GM23248 (cell line): ENCODE data around the gene EDAR. TPM values are rescaled to one million over a fixed set of nuclear protein-coding genes. Genes with fewer than 3 reads are reported as not detected.

Source experiments
- DNase-seq: peaks from one replicate; pipeline ENCODE4 v3.0.0-alpha.2; 2015
- H2AFZ ChIP-seq: fragments of 200-600 bp; sonication (generic); 2 replicates; pipeline ENCODE4 v1.6.1; 2016; ENCODE audit warnings: antibody characterized with exemption
- H3F3A ChIP-seq: fragments of 200-600 bp; sonication (generic); 2 replicates; pipeline ENCODE4 v1.6.1; 2016; ENCODE audit warnings: mild to moderate bottlenecking, antibody characterized with exemption, mixed run types; ENCODE audit not compliant: insufficient read depth
- H3K27ac ChIP-seq: fragments of 200-600 bp; sonication (generic); 2 replicates; pipeline ENCODE4 v1.5.1; 2016; ENCODE audit warnings: mild to moderate bottlenecking
- H3K27me3 ChIP-seq: fragments of 200-600 bp; sonication (generic); replicated peaks from 2 replicates; pipeline ENCODE4 v1.6.1; 2016; ENCODE audit warnings: mild to moderate bottlenecking; ENCODE audit not compliant: insufficient read depth
- H3K36me3 ChIP-seq: fragments of 200-600 bp; sonication (generic); 2 replicates; pipeline ENCODE4 v1.6.1; 2016; ENCODE audit warnings: low read depth, mild to moderate bottlenecking
- H3K4me1 ChIP-seq: fragments of 200-600 bp; sonication (generic); 2 replicates; pipeline ENCODE4 v1.6.1; 2016; ENCODE audit warnings: mild to moderate bottlenecking; ENCODE audit not compliant: insufficient read depth
- H3K4me2 ChIP-seq: fragments of 200-600 bp; sonication (generic); one replicate; pipeline ENCODE4 v1.6.1; 2016; ENCODE audit warnings: mild to moderate bottlenecking; ENCODE audit not compliant: unreplicated experiment
- H3K4me3 ChIP-seq: fragments of 200-600 bp; sonication (generic); 2 replicates; pipeline ENCODE4 v1.5.1; 2016; ENCODE audit warnings: mild to moderate bottlenecking
- H3K79me2 ChIP-seq: fragments of 200-600 bp; sonication (generic); 2 replicates; pipeline ENCODE4 v1.6.1; 2016; ENCODE audit warnings: mild to moderate bottlenecking; ENCODE audit not compliant: insufficient read depth
- H3K9ac ChIP-seq: fragments of 200-600 bp; sonication (generic); 2 replicates; pipeline ENCODE4 v1.6.1; 2016; ENCODE audit warnings: mild to moderate bottlenecking
- H3K9me2 ChIP-seq: fragments of 200-600 bp; sonication (generic); 2 replicates; pipeline ENCODE4 v1.6.1; 2016; ENCODE audit warnings: mixed run types, mild to moderate bottlenecking, moderate library complexity; ENCODE audit not compliant: insufficient read depth
- H3K9me3 ChIP-seq: fragments of 200-600 bp; sonication (generic); one replicate; pipeline ENCODE4 v1.6.1; 2017; ENCODE audit warnings: low read depth
- H4K20me1 ChIP-seq: fragments of 200-600 bp; sonication (generic); 2 replicates; pipeline ENCODE4 v1.6.0; 2016; ENCODE audit not compliant: insufficient read depth
- EZH2 ChIP-seq: fragments of 200-600 bp; sonication (generic); IDR thresholded peaks from 2 replicates; pipeline ENCODE4 v1.6.1; 2018; ENCODE audit warnings: antibody characterized with exemption, mild to moderate bottlenecking; ENCODE audit not compliant: insufficient read depth, poor library complexity, severe bottlenecking
- EZH2phosphoT487 ChIP-seq: fragments of 200-600 bp; sonication (generic); IDR thresholded peaks from 2 replicates; pipeline ENCODE4 v1.6.1; 2018; ENCODE audit warnings: antibody characterized with exemption, moderate library complexity, mild to moderate bottlenecking, low read depth; ENCODE audit not compliant: insufficient read depth
- WGBS, 2 experiments: methylation state at CpG; one replicate each; pipeline ENCODE4 v1.1.6; 2015 to 2017; ENCODE audit warnings: low lambda C conversion rate in 2 of 2, low coverage in 1 of 2; ENCODE audit errors: missing lambda C conversion rate in 2 of 2; 5-methylcytosine and 5-hydroxymethylcytosine counted together
- in situ Hi-C: fragments of 300-500 bp; cut with MboI; formaldehyde crosslinking; loops from 2 replicates; pipeline ENCODE4 v1.15.0; 2020
- polyA plus RNA-seq: library from polyadenylated mRNA; unstranded; fragments of >200 nt; fragmentation: Nextera tagmentation; extraction: Ambion mirVana; gene quantifications from 2 replicates; pipeline ENCODE4 v1.2.1, GENCODE V29; 2016
- total RNA-seq: library from RNA; depleted of rRNA; stranded (reverse); fragments of >200 nt; shearing (Covaris generic); gene quantifications from 2 replicates; pipeline ENCODE4 v1.2.3, GENCODE V29; 2014

EDAR gene
- total and polyA plus RNA-seq, 2 experiments from 2014 or later = not detected

GRCh38 chr2:109027702-109028101, 38.7 kb upstream of the EDAR start:
- Histone ChIP-seq H3K9me2 (no peaks in the 10 kb centered on the region), H3F3A (no peaks in the 10 kb centered on the region), H3K4me1 (no peaks in the 10 kb centered on the region), H3K9me3 (no peaks in the 10 kb centered on the region), H3K27ac (no peak overlapping the region), H4K20me1 (no peaks in the 10 kb centered on the region), H3K36me3 (no peaks in the 10 kb centered on the region), H3K9ac (no peak overlapping the region), H3K79me2 (no peaks in the 10 kb centered on the region), H3K4me3 (no peak overlapping the region), H3K27me3 (peaks cover 49% of the 10 kb centered on the region), H3K4me2 (no peak overlapping the region), H2AFZ (no peak overlapping the region)
- no peak for DNase-seq
- in situ Hi-C loops = no loop called here
- TF ChIP-seq EZH2 (no peak), EZH2phosphoT487 (no peak)
- 66 to 76% methylated on average over 5 of the region's 5 CpGs for WGBS, 2 experiments

DNA sequence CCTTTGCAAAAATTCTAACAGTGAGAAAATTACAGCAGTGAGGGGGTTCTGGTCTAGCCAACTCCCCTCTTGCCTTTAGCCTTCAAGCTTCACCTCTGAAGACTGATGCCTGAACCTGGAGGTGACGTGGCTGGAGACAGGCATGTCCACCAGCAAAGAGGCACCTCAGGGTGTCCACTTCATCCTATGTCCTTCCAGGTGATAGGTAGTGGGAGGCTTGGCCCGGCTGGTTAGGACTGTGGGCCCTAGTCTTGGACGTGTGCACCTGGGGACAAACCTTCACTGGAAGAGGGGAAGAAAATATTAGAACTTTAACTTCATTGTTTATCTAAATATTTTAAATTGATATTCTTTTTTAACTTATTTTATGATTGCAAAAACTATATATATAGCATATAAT, 35.5 kb upstream of the EDAR start:
- DNase-seq = no peak
- Histone ChIP-seq H3K4me3 (no peak overlapping the region), H3K9me2 (no peaks in the 10 kb centered on the region), H3F3A (0 out of 2 replicates have a peak, but pooled peaks cover 4% of the 10 kb centered on the region), H2AFZ (no peak overlapping the region), H3K27me3 (peaks cover 36% of the 10 kb centered on the region), H3K9me3 (no peaks in the 10 kb centered on the region), H4K20me1 (no peaks in the 10 kb centered on the region), H3K4me2 (no peak overlapping the region), H3K9ac (no peak overlapping the region), H3K4me1 (peaks cover 6% of the 10 kb centered on the region; the same call in 1 of the 2 replicates), H3K79me2 (no peaks in the 10 kb centered on the region), H3K27ac (no peak overlapping the region), H3K36me3 (no peaks in the 10 kb centered on the region)
- no peak for TF ChIP-seq EZH2phosphoT487
- no peak for TF ChIP-seq EZH2
- in situ Hi-C loops = no loop called here
- 44 to 52% methylated on average over 3 of the region's 3 CpGs for WGBS, 2 experiments

- TF ChIP-seq EZH2 (no peak), EZH2phosphoT487 (no peak)
- Histone ChIP-seq H3K27ac (no peak overlapping the region), H3K27me3 (peaks cover 61% of the 10 kb centered on the region), H3K79me2 (no peaks in the 10 kb centered on the region), H4K20me1 (no peaks in the 10 kb centered on the region), H3K9me2 (no peaks in the 10 kb centered on the region), H2AFZ (no peak overlapping the region), H3K9ac (no peak overlapping the region), H3K4me1 (peaks cover 6% of the 10 kb centered on the region; the same call in 1 of the 2 replicates), H3K4me3 (no peak overlapping the region), H3K9me3 (no peaks in the 10 kb centered on the region), H3K4me2 (no peak overlapping the region), H3K36me3 (no peaks in the 10 kb centered on the region), H3F3A (0 out of 2 replicates have a peak, but pooled peaks cover 4% of the 10 kb centered on the region)
- WGBS, 2 experiments = 80 to 84% methylated on average over 13 of the region's 13 CpGs
- in situ Hi-C loops = no loop called here
- no peak for DNase-seq
These were observed 32.9 kb upstream of the EDAR start for GRCh38 chr2:109021895-109022300.

GRCh38 chr2:109020217-109020637, 31.2 kb upstream of the EDAR start:
- Histone ChIP-seq H4K20me1 (no peaks in the 10 kb centered on the region), H3K4me3 (no peak overlapping the region), H3K27me3 (peaks cover 69% of the 10 kb centered on the region), H3K27ac (no peak overlapping the region), H3K79me2 (no peaks in the 10 kb centered on the region), H3K36me3 (no peaks in the 10 kb centered on the region), H3K4me2 (no peak overlapping the region), H3K9me2 (no peaks in the 10 kb centered on the region), H3K4me1 (peaks cover 6% of the 10 kb centered on the region; the same call in 1 of the 2 replicates), H3F3A (0 out of 2 replicates have a peak, but pooled peaks cover 4% of the 10 kb centered on the region), H3K9me3 (no peaks in the 10 kb centered on the region), H3K9ac (no peak overlapping the region), H2AFZ (no peak overlapping the region)
- in situ Hi-C loops = no loop called here
- no peak for TF ChIP-seq EZH2
- no peak for TF ChIP-seq EZH2phosphoT487
- 20 to 21% methylated on average over 7 of the region's 7 CpGs for WGBS, 2 experiments
- DNase-seq = peak; percentile 45

- Histone ChIP-seq H3K27ac (no peak overlapping the region), H3K4me2 (no peak overlapping the region), H3K36me3 (no peaks in the 10 kb centered on the region), H2AFZ (no peak overlapping the region), H3K79me2 (no peaks in the 10 kb centered on the region), H3K9ac (no peak overlapping the region), H4K20me1 (no peaks in the 10 kb centered on the region), H3K4me3 (no peak overlapping the region), H3F3A (0 out of 2 replicates have a peak, but pooled peaks cover 4% of the 10 kb centered on the region), H3K27me3 (peaks cover 56% of the 10 kb centered on the region), H3K4me1 (peaks cover 6% of the 10 kb centered on the region; the same call in 1 of the 2 replicates), H3K9me2 (no peaks in the 10 kb centered on the region), H3K9me3 (no peaks in the 10 kb centered on the region)
- TF ChIP-seq EZH2phosphoT487 (no peak), EZH2 (no peak)
- 65 to 72% methylated on average over 5 of the region's 5 CpGs for WGBS, 2 experiments
- DNase-seq = no peak
- in situ Hi-C loops = no loop called here
These were observed 29.4 kb upstream of the EDAR start for GRCh38 chr2:109018452-109018851.
